Measurements from ENCODE around the gene HIPK4.
"Not testable (repeated sequence)": the region's sequence is repeated elsewhere in the genome, so short reads cannot be mapped to it uniquely, and the experiment has no call there.

Gene HIPK4

GRCh38 chr19:40390084-40390742 is at the start of gene HIPK4:
TSS of gene HIPK4 (minus strand) at chr19:40390181. CDS start at chr19:40389902, 279 bp downstream.
- in situ Hi-C loops (cut with MboI; ENCODE audit: low sequenced_read_pairs, unreplicated experiment), result no loop called here
- TF ChIP-seq CTCF (IDR thresholded peaks at IDR 0.05; ENCODE audit: borderline replicate concordance, control extremely low read depth, extremely low read depth, insufficient read depth, missing control alignments), result no peak

GRCh38 chr19:40438284-40438683 is 48.3 kb upstream of the HIPK4 start:
- no peak for TF ChIP-seq CTCF (IDR thresholded peaks at IDR 0.05; ENCODE audit: borderline replicate concordance, control extremely low read depth, extremely low read depth, insufficient read depth, missing control alignments)
- DNase-seq (ENCODE audit: low spot score), result no peak
- in situ Hi-C loops (cut with MboI; ENCODE audit: low sequenced_read_pairs, unreplicated experiment), result no loop called here

More at GRCh38 chr19:40390084-40390742, at the start of gene HIPK4:
- DNase-seq (ENCODE audit: low spot score), result no peak

- DNase-seq (ENCODE audit: low spot score), result peak; percentile 87
- no peak for TF ChIP-seq CTCF (IDR thresholded peaks at IDR 0.05; ENCODE audit: borderline replicate concordance, control extremely low read depth, extremely low read depth, insufficient read depth, missing control alignments)
- in situ Hi-C loops (cut with MboI; ENCODE audit: low sequenced_read_pairs, unreplicated experiment), result no loop called here
Observed at GRCh38 chr19:40433391-40434216, 43.6 kb upstream of the HIPK4 start.

GRCh38 chr19:40432760-40433159 is 42.8 kb upstream of the HIPK4 start:
- DNase-seq (ENCODE audit: low spot score); in situ Hi-C loops (cut with MboI; ENCODE audit: low sequenced_read_pairs, unreplicated experiment): not testable (repeated sequence)

GRCh38 chr19:40431698-40432097 is 41.7 kb upstream of the HIPK4 start:
- TF ChIP-seq CTCF (IDR thresholded peaks at IDR 0.05; ENCODE audit: borderline replicate concordance, control extremely low read depth, extremely low read depth, insufficient read depth, missing control alignments), result no peak
- in situ Hi-C loops (cut with MboI; ENCODE audit: low sequenced_read_pairs, unreplicated experiment), result no loop called here
- DNase-seq (ENCODE audit: low spot score), result no peak

GRCh38 chr19:40430242-40430641 is 40.3 kb upstream of the HIPK4 start:
- DNase-seq (ENCODE audit: low spot score); in situ Hi-C loops (cut with MboI; ENCODE audit: low sequenced_read_pairs, unreplicated experiment): not testable (repeated sequence)

- in situ Hi-C loops (cut with MboI; ENCODE audit: low sequenced_read_pairs, unreplicated experiment); DNase-seq (ENCODE audit: low spot score): not testable (repeated sequence)
Observed at GRCh38 chr19:40428197-40428596, 38.2 kb upstream of the HIPK4 start.

- in situ Hi-C loops (cut with MboI; ENCODE audit: low sequenced_read_pairs, unreplicated experiment), result no loop called here
- DNase-seq (ENCODE audit: low spot score), result peak; percentile 99
- TF ChIP-seq CTCF (IDR thresholded peaks at IDR 0.05; ENCODE audit: borderline replicate concordance, control extremely low read depth, extremely low read depth, insufficient read depth, missing control alignments), result peak; percentile 48
Observed at GRCh38 chr19:40425450-40426287, 35.7 kb upstream of the HIPK4 start, which contains the start of gene SERTAD1. TSS of gene SERTAD1 (minus strand) at chr19:40425992. CDS start at chr19:40423546, 2,446 bp downstream.
